H9 (cell line): ENCODE measurements around the gene DSG2. TPM values are rescaled to one million over a fixed set of nuclear protein-coding genes. Genes with fewer than 3 reads are reported as not detected.

Source experiments
- DNase-seq: peaks from one replicate; pipeline ENCODE4 v3.0.0-alpha.2; 2017
- H2AFZ ChIP-seq: one replicate; pipeline ENCODE4 v1.6.1; 2013; ENCODE audit warnings: mild to moderate bottlenecking, low read length, control low read depth, moderate library complexity
- H2AK5ac ChIP-seq: 2 replicates; pipeline ENCODE4 v1.6.1; 2013; ENCODE audit warnings: low read length, control low read depth, mixed read lengths; ENCODE audit not compliant: insufficient read length
- H2BK120ac ChIP-seq: one replicate; pipeline ENCODE4 v1.6.1; 2013; ENCODE audit warnings: low read depth, mild to moderate bottlenecking, low read length, control low read depth, inconsistent platforms; ENCODE audit not compliant: poor library complexity, severe bottlenecking
- H2BK12ac ChIP-seq: 2 replicates; pipeline ENCODE4 v1.6.1; 2013; ENCODE audit warnings: low read length, control low read depth, mixed read lengths, low read depth; ENCODE audit not compliant: insufficient read length
- H2BK15ac ChIP-seq: 2 replicates; pipeline ENCODE4 v1.6.1; 2013; ENCODE audit warnings: low read depth, low read length, control low read depth
- H2BK20ac ChIP-seq: one replicate; pipeline ENCODE4 v1.6.1; 2013; ENCODE audit warnings: low read depth, mild to moderate bottlenecking, low read length, control low read depth, inconsistent platforms; ENCODE audit not compliant: poor library complexity, severe bottlenecking
- H2BK5ac ChIP-seq: 2 replicates; pipeline ENCODE4 v1.6.1; 2013; ENCODE audit warnings: low read length, control low read depth, mixed read lengths; ENCODE audit not compliant: insufficient read length
- H3K14ac ChIP-seq: 2 replicates; pipeline ENCODE4 v1.6.1; 2013; ENCODE audit warnings: low read length, control low read depth; ENCODE audit not compliant: insufficient read depth
- H3K18ac ChIP-seq: 2 replicates; pipeline ENCODE4 v1.6.1; 2013; ENCODE audit warnings: low read depth, mild to moderate bottlenecking, mixed read lengths, low read length, control low read depth; ENCODE audit not compliant: insufficient read length
- H3K23ac ChIP-seq: 2 replicates; pipeline ENCODE4 v1.6.1; 2013; ENCODE audit warnings: low read length, control low read depth, mixed read lengths, low read depth; ENCODE audit not compliant: insufficient read length
- H3K23me2 ChIP-seq: 2 replicates; pipeline ENCODE4 v1.6.1; 2013; ENCODE audit warnings: low read depth, mild to moderate bottlenecking, mixed read lengths, low read length, control low read depth; ENCODE audit not compliant: insufficient read length, poor library complexity, severe bottlenecking
- H3K27ac ChIP-seq: 2 replicates; pipeline ENCODE4 v1.5.1; 2013; ENCODE audit warnings: low read length, control low read depth, mixed read lengths, low read depth; ENCODE audit not compliant: insufficient read length
- H3K27me3 ChIP-seq: 2 replicates; pipeline ENCODE4 v1.6.1; 2013; ENCODE audit warnings: low read length, control low read depth, inconsistent platforms; ENCODE audit not compliant: insufficient read depth
- H3K4ac ChIP-seq: 2 replicates; pipeline ENCODE4 v1.6.1; 2013; ENCODE audit warnings: low read depth, mild to moderate bottlenecking, control low read depth, inconsistent platforms, low read length, moderate library complexity
- H3K4me1 ChIP-seq: 2 replicates; pipeline ENCODE4 v1.6.1; 2013; ENCODE audit warnings: low read length, control low read depth, inconsistent platforms; ENCODE audit not compliant: insufficient read depth
- H3K4me2 ChIP-seq: 2 replicates; pipeline ENCODE4 v1.6.1; 2013; ENCODE audit warnings: low read length, control low read depth, mixed read lengths; ENCODE audit not compliant: insufficient read length, insufficient read depth
- H3K56ac ChIP-seq: 2 replicates; pipeline ENCODE4 v1.6.1; 2013; ENCODE audit warnings: low read depth, mild to moderate bottlenecking, mixed read lengths, low read length, control low read depth; ENCODE audit not compliant: insufficient read length
- H3K79me1 ChIP-seq: 2 replicates; pipeline ENCODE4 v1.6.1; 2013; ENCODE audit warnings: low read depth, mild to moderate bottlenecking, moderate library complexity, low read length, control low read depth, inconsistent platforms; ENCODE audit not compliant: insufficient read depth, poor library complexity, severe bottlenecking
- H3K79me2 ChIP-seq: 2 replicates; pipeline ENCODE4 v1.6.1; 2013; ENCODE audit warnings: low read length, control low read depth, inconsistent platforms; ENCODE audit not compliant: insufficient read depth
- H3K9ac ChIP-seq: 2 replicates; pipeline ENCODE4 v1.6.1; 2013; ENCODE audit warnings: low read length, control low read depth, mixed read lengths; ENCODE audit not compliant: insufficient read length; ENCODE audit errors: extremely low read depth
- H3K9me3 ChIP-seq: one replicate; pipeline ENCODE4 v1.6.1; 2013; ENCODE audit warnings: low read depth, low read length, inconsistent platforms; ENCODE audit not compliant: control insufficient read depth
- H3T11ph ChIP-seq: one replicate; pipeline ENCODE4 v1.6.1; 2013; ENCODE audit warnings: mild to moderate bottlenecking, low read length, control low read depth, inconsistent platforms
- H4K20me1 ChIP-seq: one replicate; pipeline ENCODE4 v1.6.1; 2013; ENCODE audit not compliant: control insufficient read depth, insufficient read length, insufficient read depth
- H4K5ac ChIP-seq: 2 replicates; pipeline ENCODE4 v1.6.1; 2013; ENCODE audit warnings: low read depth, mild to moderate bottlenecking, mixed read lengths, low read length, control low read depth; ENCODE audit not compliant: insufficient read length
- H4K8ac ChIP-seq: replicated peaks from 2 replicates; pipeline ENCODE4 v1.6.1; 2013; ENCODE audit warnings: low read length, control low read depth, mixed read lengths, low read depth; ENCODE audit not compliant: insufficient read length
- H4K91ac ChIP-seq: 2 replicates; pipeline ENCODE4 v1.6.1; 2013; ENCODE audit warnings: low read depth, mild to moderate bottlenecking, moderate library complexity, mixed read lengths, low read length, control low read depth; ENCODE audit not compliant: insufficient read length
- H3K27ac Mint-ChIP-seq, 3 experiments: 2 replicates in 2 of 3; 3 replicates in 1 of 3; pipeline ENCODE4 v1.8.0; 2020 to 2021; ENCODE audit warnings: mixed read lengths in 3 of 3, mild to moderate bottlenecking in 1 of 3, moderate library complexity in 1 of 3
- H3K27me3 Mint-ChIP-seq: 2 replicates; pipeline ENCODE4 v1.8.0; 2021; ENCODE audit warnings: low read depth, mild to moderate bottlenecking, moderate library complexity, mixed read lengths
- H3K36me3 Mint-ChIP-seq, 3 experiments: 2 replicates in 2 of 3; 3 replicates in 1 of 3; pipeline ENCODE4 v1.8.0; 2020 to 2021; ENCODE audit warnings: low read depth in 3 of 3, mixed read lengths in 3 of 3; ENCODE audit not compliant: insufficient read depth in 1 of 3
- H3K4me1 Mint-ChIP-seq, 2 experiments: 2 replicates each; pipeline ENCODE4 v1.8.0; 2020; ENCODE audit warnings: mixed read lengths in 2 of 2
- H3K4me3 Mint-ChIP-seq, 2 experiments: 2 replicates in 1 of 2; 3 replicates in 1 of 2; pipeline ENCODE4 v1.8.0; 2020 to 2021; ENCODE audit warnings: mild to moderate bottlenecking in 2 of 2, mixed read lengths in 2 of 2, moderate library complexity in 1 of 2
- H3K9me3 Mint-ChIP-seq, 2 experiments: 2 replicates in 1 of 2; 3 replicates in 1 of 2; pipeline ENCODE4 v1.8.0; 2020; ENCODE audit warnings: mild to moderate bottlenecking in 2 of 2, mixed read lengths in 2 of 2, moderate library complexity in 1 of 2
- CTCF ChIP-seq: fragments of 200-600 bp; sonication (generic); conservative IDR thresholded peaks from 3 replicates; pipeline ENCODE4 v1.8.0; 2021; ENCODE audit warnings: antibody characterized with exemption, mild to moderate bottlenecking
- WGBS: extraction: QIAGEN DNeasy Blood & Tissue Kit; methylation state at CpG from one replicate; pipeline ENCODE4 v1.1.7; 2013; ENCODE audit warnings: missing lambda C conversion rate, low lambda C conversion rate, mixed read lengths; ENCODE audit not compliant: insufficient read length; ENCODE audit errors: extremely low coverage; 5-methylcytosine and 5-hydroxymethylcytosine counted together
- total RNA-seq: library from RNA; stranded (reverse); gene quantifications from 2 replicates; pipeline ENCODE4 v1.2.1, GENCODE V29; 2021

The DSG2 gene
- total RNA-seq, 1 experiment from 2014 or later: 107 TPM

- H3K4me1 Mint-ChIP-seq: peaks cover 35 to 37% of the 10 kb centered on the region in 2 experiments
- no peak overlapping the region for H2BK12ac ChIP-seq
- no peak overlapping the region for H2BK15ac ChIP-seq
- no peak overlapping the region for H2BK120ac ChIP-seq
- H3K27ac Mint-ChIP-seq: no peak overlapping the region
- H3K14ac ChIP-seq: no peak overlapping the region
- no peak overlapping the region for H2BK5ac ChIP-seq
- H3K79me1 ChIP-seq: no peaks in the 10 kb centered on the region
- H3K36me3 Mint-ChIP-seq: peaks cover 2 to 4% (median 3%) of the 10 kb centered on the region in 3 experiments; a peak in 6 of 7 replicates
- H3K27me3 Mint-ChIP-seq: no peaks in the 10 kb centered on the region
- no peak overlapping the region for H4K8ac ChIP-seq
- no peak overlapping the region for H2AK5ac ChIP-seq
- no peak overlapping the region for H3K4ac ChIP-seq
- DNase-seq: no peak
- H3K23ac ChIP-seq: no peak overlapping the region
- no peaks in the 10 kb centered on the region; the same call in 1 of the 2 replicates for H3K4me1 ChIP-seq
- H3K4me3 Mint-ChIP-seq: no peak overlapping the region
- H4K91ac ChIP-seq: no peak overlapping the region
- no peaks in the 10 kb centered on the region for H3K9me3 Mint-ChIP-seq
- H3T11ph ChIP-seq: no peak overlapping the region
- H3K27me3 ChIP-seq: no peaks in the 10 kb centered on the region
- H3K79me2 ChIP-seq: no peaks in the 10 kb centered on the region
- no peak overlapping the region for H3K4me2 ChIP-seq
- no peaks in the 10 kb centered on the region for H3K9me3 ChIP-seq
- H4K20me1 ChIP-seq: no peaks in the 10 kb centered on the region
- no CpG with 5 or more reads among the region's 3 CpGs for WGBS
- no peak for TF ChIP-seq CTCF
- H3K27ac ChIP-seq: no peak overlapping the region
- no peak overlapping the region for H2BK20ac ChIP-seq
- H3K23me2 ChIP-seq: no peaks in the 10 kb centered on the region
- no peak overlapping the region for H3K18ac ChIP-seq
- no peak overlapping the region for H4K5ac ChIP-seq
- H3K56ac ChIP-seq: no peak overlapping the region
- H3K9ac ChIP-seq: no peak overlapping the region
- no peak overlapping the region for H2AFZ ChIP-seq
These were observed 53.9 kb downstream of the DSG2 start for GRCh38 chr18:31551883-31552282.
